Heart right ventricle (tissue), 16 donors: Measurements from ENCODE around the gene CSKMT. TPM values are rescaled to one million over a fixed set of nuclear protein-coding genes. Genes with fewer than 3 reads are reported as not detected.
"Not testable (repeated sequence)": the region's sequence is repeated elsewhere in the genome, so short reads cannot be mapped to it uniquely, and the experiment has no call there.

Source experiments
- ATAC-seq, 8 donors: fragments of 200-7000 bp; cut with Tn5 transposase; one replicate each; pipeline ENCODE4 v1.9.1; 2020; ENCODE audit warnings: mild to moderate bottlenecking in 8 of 8, moderate library complexity in 8 of 8, moderate number of reproducible peaks in 1 of 8
- DNase-seq, 2 donors: peaks; one replicate each; pipeline ENCODE4 v3.0.0-alpha.2; 2020
- H3K27ac ChIP-seq, 10 donors: fragments of 200-600 bp; sonication (generic) in 2 of 10; one replicate each; pipeline versions ENCODE4 v1.5.0 to v1.8.0; 2020 to 2022; ENCODE audit warnings: mild to moderate bottlenecking in 3 of 10
- H3K27me3 ChIP-seq, 7 donors: fragments of 200-600 bp; one replicate each; pipeline ENCODE4 v1.8.0; 2021 to 2022; ENCODE audit warnings: mild to moderate bottlenecking in 2 of 7
- H3K36me3 ChIP-seq, 9 donors: fragments of 200-600 bp; sonication (generic) in 1 of 9; one replicate each; pipeline versions ENCODE4 v1.5.0 to v1.8.0; 2020 to 2022; ENCODE audit warnings: mild to moderate bottlenecking in 2 of 9
- H3K4me1 ChIP-seq, 9 donors: fragments of 200-600 bp; sonication (generic) in 1 of 9; one replicate each; pipeline versions ENCODE4 v1.5.0 to v1.8.0; 2020 to 2022; ENCODE audit warnings: mild to moderate bottlenecking in 4 of 9
- H3K4me3 ChIP-seq, 10 donors: fragments of 200-600 bp; sonication (generic) in 2 of 10; one replicate each; pipeline versions ENCODE4 v1.5.0 to v1.8.0; 2020 to 2022; ENCODE audit warnings: mild to moderate bottlenecking in 7 of 10, moderate library complexity in 2 of 10
- H3K9me3 ChIP-seq, 11 donors: fragments of 200-600 bp in 10 of 11; sonication (generic) in 2 of 11; one replicate each; pipeline versions ENCODE4 v1.5.0 to v1.8.0; 2013 to 2022; ENCODE audit warnings: mild to moderate bottlenecking in 2 of 11, control low read depth in 1 of 11, moderate library complexity in 1 of 11
- WGBS, 2 donors: extraction: QIAGEN DNeasy Blood & Tissue Kit; methylation state at CpG; one replicate each; pipeline ENCODE4 v1.1.7; 2013; ENCODE audit warnings: inconsistent platforms in 1 of 2; 5-methylcytosine and 5-hydroxymethylcytosine counted together
- intact Hi-C, 10 donors: fragments of 100-400 bp; cut with DNase I; formaldehyde crosslinking; loops; one replicate each; pipeline versions ENCODE4 v1.11.1 to v1.14.2; 2022
- long read RNA-seq, 3 donors: library from polyadenylated mRNA; unstranded; transcript quantifications; one replicate each; pipeline ENCODE4 v2.0.0, GENCODE V29; 2020 to 2021
- polyA plus RNA-seq, 2 donors: library from polyadenylated mRNA; stranded (reverse); fragments of 200-250 nt; gene quantifications; one replicate each; pipeline ENCODE4 v1.2.3, GENCODE V29; 2013
- total RNA-seq, 10 donors: library from RNA; stranded (reverse); fragmentation: NEBNext Ultra II Directional in 3 of 10; extraction: Animal tissue kit (Norgen Biotek cat#: 25700) in 3 of 10; gene quantifications; one replicate each; pipeline versions ENCODE4 v1.2.1 to v1.2.4, GENCODE V29; 2021 to 2023
- TF ChIP-seq, protein P1 (sequence below), 9 donors: fragments of 200-600 bp; sonication (generic) in 2 of 9; IDR thresholded peaks; one replicate each; pipeline versions ENCODE4 v1.5.0 to v1.8.0; 2021 to 2022; ENCODE audit warnings: antibody characterized with exemption in 9 of 9, mild to moderate bottlenecking in 5 of 9, moderate library complexity in 1 of 9
- donor health status: Arrhythmogenic right ventricular cardiomyopathy.
- donor health status: ischemic (EF 13 %, LVEDD 7.1; RV severe dilation, severe dysfunction).
- donor health status: healthy with polysubstance abuse.
- donor health status: DM: no; HTN: yes; CAD: no.
- donor health status: DM: no; HTN: no; CAD: no.
- donor health status: ischemic (EF 25% LVEDD 6.9; RV normal size, moderate dysfunction).
- donor health status: ischemic (EF 25% LVEDD 5.7; RV mildly dilated, moderate dysfunction).
- donor health status: healthy.
- donor health status: DM: yes; HTN: yes; CAD: no.
- donor health status: Ischemic cardiomyopathy.
- donor health status: ischemic (EF 35%, LVEDD 5.7; RV mildly dilated, moderate dysfunction).
- donor health status: nonischemic (EF 11% LVEDD 7.7; RV severe dilation, severe dysfunction).
- donor health status: DM: yes; HTN: yes; CAD: no.
- donor health status: PGD.
- donor health status: ischemic (EF 29% LVEDD 5.4; RV normal size, mild dysfunction).
- donor health status: nonischemic (EF 23%, LVEDD 6.1; RV moderate dilation, normal function).

CSKMT gene, protein sequence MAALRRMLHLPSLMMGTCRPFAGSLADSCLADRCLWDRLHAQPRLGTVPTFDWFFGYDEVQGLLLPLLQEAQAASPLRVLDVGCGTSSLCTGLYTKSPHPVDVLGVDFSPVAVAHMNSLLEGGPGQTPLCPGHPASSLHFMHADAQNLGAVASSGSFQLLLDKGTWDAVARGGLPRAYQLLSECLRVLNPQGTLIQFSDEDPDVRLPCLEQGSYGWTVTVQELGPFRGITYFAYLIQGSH
- total RNA-seq (1 to 10 TPM; 2.4 to 7.7 (median 4.2) TPM), polyA plus RNA-seq (10 to 100 TPM in 1 of 2 donors, 1 to 10 TPM in 1; 8.8 to 15.7 TPM)
- long read RNA-seq, donor 1, partial matches to known transcripts = 0 of 9 reads
- long read RNA-seq, donor 1, other reads (novel, unspliced or antisense) = 1 of 9 reads
- long read RNA-seq, donor 2, partial matches to known transcripts = 0 of 6 reads
- long read RNA-seq, donor 2, other reads (novel, unspliced or antisense) = 2 of 6 reads
- long read RNA-seq, donor 3, transcript CSKMT-202 (2 exons, 2,870 nt) = major isoform, 8 of 15 reads
- long read RNA-seq, donor 3, partial matches to known transcripts = 1 of 15 reads
- long read RNA-seq, donor 3, other reads (novel, unspliced or antisense) = 0 of 15 reads

DNA sequence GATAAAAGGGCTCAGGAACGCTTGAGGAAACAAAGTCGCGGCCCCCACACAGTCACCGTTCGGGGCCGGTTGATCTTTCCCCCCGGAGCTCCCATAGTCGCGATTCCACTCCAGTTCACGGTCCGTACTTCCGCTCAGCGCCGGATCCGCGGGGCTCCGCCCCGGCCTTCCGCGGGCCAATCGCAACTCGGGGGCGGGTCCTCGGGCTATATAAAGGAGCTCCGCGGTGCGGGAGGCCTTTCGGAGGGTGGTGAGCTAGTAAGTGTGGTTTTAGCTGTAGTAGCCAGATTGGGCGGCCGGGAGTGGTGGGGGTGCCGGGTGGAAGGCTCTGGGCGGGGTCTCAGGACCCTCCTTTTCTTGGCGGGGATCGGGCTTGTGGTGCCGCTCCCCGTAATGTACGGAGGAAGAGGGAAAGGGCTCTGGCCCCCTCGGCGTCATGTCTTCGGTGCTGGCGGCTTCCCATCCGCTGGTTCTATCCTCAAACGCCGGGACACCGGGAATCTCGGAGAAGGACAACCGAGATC lies at the start of gene CSKMT, which contains the start of gene C11orf98:
TSS of gene CSKMT (plus strand) at position 238 of the 524 bp plus-strand sequence. CDS start 568 bp downstream, outside the sequence.
TSS of gene C11orf98 (minus strand) at position 136 of the 524 bp plus-strand sequence. CDS start at position 95, 41 bp downstream.
- WGBS, 2 donors = 0% methylated on average over 46 to 47 of the region's 47 CpGs
- ATAC-seq (peak; percentile 96 to 99 (median 98)), DNase-seq (peak; percentile 94 to 95)
- Histone ChIP-seq H3K27me3 (no peaks in the 10 kb centered on the region), H3K9me3 (no peaks in the 10 kb centered on the region), H3K27ac (peak within 1 kb of the TSS; percentile 80 to 94 (median 91)), H3K36me3 (peaks cover 0 to 45% (median 10%) of the 10 kb centered on the region in 9 donors), H3K4me1 (peaks cover 16 to 49% (median 37%) of the 10 kb centered on the region in 9 donors), H3K4me3 (peak within 1 kb of the TSS; percentile 59 to 95 (median 80))
- TF ChIP-seq, protein P1, sequence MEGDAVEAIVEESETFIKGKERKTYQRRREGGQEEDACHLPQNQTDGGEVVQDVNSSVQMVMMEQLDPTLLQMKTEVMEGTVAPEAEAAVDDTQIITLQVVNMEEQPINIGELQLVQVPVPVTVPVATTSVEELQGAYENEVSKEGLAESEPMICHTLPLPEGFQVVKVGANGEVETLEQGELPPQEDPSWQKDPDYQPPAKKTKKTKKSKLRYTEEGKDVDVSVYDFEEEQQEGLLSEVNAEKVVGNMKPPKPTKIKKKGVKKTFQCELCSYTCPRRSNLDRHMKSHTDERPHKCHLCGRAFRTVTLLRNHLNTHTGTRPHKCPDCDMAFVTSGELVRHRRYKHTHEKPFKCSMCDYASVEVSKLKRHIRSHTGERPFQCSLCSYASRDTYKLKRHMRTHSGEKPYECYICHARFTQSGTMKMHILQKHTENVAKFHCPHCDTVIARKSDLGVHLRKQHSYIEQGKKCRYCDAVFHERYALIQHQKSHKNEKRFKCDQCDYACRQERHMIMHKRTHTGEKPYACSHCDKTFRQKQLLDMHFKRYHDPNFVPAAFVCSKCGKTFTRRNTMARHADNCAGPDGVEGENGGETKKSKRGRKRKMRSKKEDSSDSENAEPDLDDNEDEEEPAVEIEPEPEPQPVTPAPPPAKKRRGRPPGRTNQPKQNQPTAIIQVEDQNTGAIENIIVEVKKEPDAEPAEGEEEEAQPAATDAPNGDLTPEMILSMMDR (IDR thresholded peaks at IDR 0.05) = no peak
- intact Hi-C loops = loop anchor here in 2 of 10 donors (5.0 kb wide), 3 partner anchors 42 to 68 kb away; partner anchors contain the start of genes BSCL2 (in 1 of the 2), GNG3 (in 1 of the 2) and MTA2 (in 1 of the 2)

DNA sequence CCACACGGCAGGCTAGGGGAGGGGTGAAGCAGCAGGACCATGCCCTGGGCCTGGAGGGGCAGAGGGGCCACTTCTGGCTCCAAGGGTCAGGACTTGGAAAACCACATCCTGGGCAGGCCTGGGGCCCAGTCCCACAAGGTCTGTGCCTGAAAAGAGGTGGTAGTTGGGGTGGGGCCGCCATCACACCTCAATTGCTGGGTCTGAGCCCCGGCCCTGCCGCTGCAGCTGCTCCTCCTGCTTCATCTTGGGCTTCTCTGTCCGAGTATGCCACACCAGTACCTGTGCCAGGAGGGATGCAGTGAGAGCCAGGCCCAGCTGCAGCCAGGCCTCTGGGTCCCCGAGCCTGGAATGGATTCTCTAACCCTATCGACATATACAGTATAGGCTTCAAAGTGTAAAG lies 49.6 kb upstream of the CSKMT start:
- Histone ChIP-seq H3K27ac (no peak overlapping the region), H3K4me3 (no peak overlapping the region), H3K9me3 (no peaks in the 10 kb centered on the region), H3K4me1 (peaks cover 12 to 35% (median 25%) of the 10 kb centered on the region in 9 donors), H3K36me3 (peaks cover 0 to 47% (median 10%) of the 10 kb centered on the region in 9 donors), H3K27me3 (no peaks in the 10 kb centered on the region)
- intact Hi-C loops = no loop called here
- WGBS, 2 donors = 91 to 93% methylated on average over 7 of the region's 7 CpGs
- ATAC-seq (no peak), DNase-seq (no peak)
- TF ChIP-seq, protein P1 (IDR thresholded peaks at IDR 0.05) = no peak

DNA sequence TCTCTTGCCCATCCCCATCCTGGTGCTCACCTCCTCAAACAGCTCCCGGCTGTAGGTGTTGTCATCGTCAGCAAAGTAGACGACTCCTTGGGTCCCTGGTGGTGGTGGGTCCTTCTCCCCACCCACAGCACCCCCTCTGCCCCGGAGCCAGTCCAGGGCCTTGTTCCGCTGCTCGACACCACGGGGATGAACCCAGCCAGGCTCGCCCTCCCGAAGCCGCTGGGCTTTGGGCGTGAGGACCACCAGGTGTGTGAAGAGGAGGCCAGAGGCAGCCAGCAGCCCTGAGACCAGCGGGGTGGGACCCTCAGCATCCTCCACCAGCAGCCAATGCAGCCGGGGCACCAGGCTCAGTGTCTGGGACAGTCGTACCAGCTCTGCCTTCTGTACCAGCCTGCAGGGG lies 48.2 kb upstream of the CSKMT start:
- H3K4me3 ChIP-seq, ATAC-seq, DNase-seq, intact Hi-C loops, H3K27me3 ChIP-seq, H3K9me3 ChIP-seq, H3K27ac ChIP-seq: not testable (repeated sequence)
- WGBS, 2 donors = 98% methylated on average over 14 of the region's 14 CpGs
- Histone ChIP-seq H3K4me1 (peaks cover 7 to 30% (median 20%) of the 10 kb centered on the region in 9 donors), H3K36me3 (peaks cover 0 to 44% (median 10%) of the 10 kb centered on the region in 9 donors)

DNA sequence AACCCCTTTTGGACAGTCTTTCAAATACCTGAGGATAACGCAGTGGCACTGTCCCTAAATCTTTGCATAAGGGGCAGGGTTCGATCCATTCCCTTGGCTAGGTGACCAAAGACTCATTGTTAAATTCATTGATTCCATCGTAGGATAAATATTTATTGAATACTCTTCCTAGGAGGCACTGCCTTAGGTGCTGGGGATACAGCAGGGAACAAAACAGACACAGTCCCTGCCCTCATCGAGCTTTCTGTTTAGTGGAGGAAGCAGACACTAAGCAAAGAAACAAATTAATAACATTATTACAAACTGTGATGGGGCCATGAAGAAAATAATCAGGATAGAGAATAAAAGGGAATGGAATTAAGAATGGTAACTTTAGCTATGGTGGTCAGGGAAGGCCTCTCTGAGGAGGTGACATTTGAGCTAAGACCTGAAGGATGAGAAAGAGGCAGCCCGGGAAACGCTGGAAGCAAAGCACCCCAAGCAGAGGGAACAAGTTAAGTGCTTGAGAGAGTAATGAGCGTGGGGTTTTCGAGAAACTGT lies 44.0 kb upstream of the CSKMT start:
- TF ChIP-seq, protein P1 (IDR thresholded peaks at IDR 0.05) = no peak
- Histone ChIP-seq H3K27ac (peak overlapping the region; percentile 44 to 95 (median 89)), H3K4me1 (peaks cover 4 to 27% (median 21%) of the 10 kb centered on the region in 9 donors), H3K4me3 (peak overlapping the region; percentile 50 to 92 (median 74)), H3K36me3 (peaks cover 0 to 42% (median 17%) of the 10 kb centered on the region in 9 donors), H3K27me3 (no peaks in the 10 kb centered on the region), H3K9me3 (no peaks in the 10 kb centered on the region)
- intact Hi-C loops = no loop called here
- 31 to 34% methylated on average over 8 of the region's 8 CpGs for WGBS, 2 donors
- ATAC-seq (no peak), DNase-seq (no peak)
